ENCODE results near the gene INPP5F. TPM values are rescaled to one million over a fixed set of nuclear protein-coding genes. Genes with fewer than 3 reads are reported as not detected.

INPP5F gene
- total and polyA plus RNA-seq, 10 of the 15 experiments (the other 5 are each of a cell fraction or from before 2014, with no cell fraction given) = 6.0 to 49.3 (median 34.3) TPM

- TF ChIP-seq NFXL1 (IDR thresholded peaks at IDR 0.05; ENCODE audit: borderline replicate concordance) (no peak), BCLAF1 (IDR thresholded peaks at IDR 0.05) (no peak), IRF3 (IDR thresholded peaks at IDR 0.05) (no peak), BACH1 (IDR thresholded peaks at IDR 0.05; ENCODE audit: borderline replicate concordance) (no peak), PAX8 (IDR thresholded peaks at IDR 0.05) (no peak), MLLT1 (IDR thresholded peaks at IDR 0.05) (no peak)
Observed at GRCh38 chr10:119694608-119695007, 31.2 kb upstream of the INPP5F start (continued).
